ENCODE measurements around the gene B4GALT7. TPM values are rescaled to one million over a fixed set of nuclear protein-coding genes. Genes with fewer than 3 reads are reported as not detected.

Gene B4GALT7
- polyA plus RNA-seq, 1 of the 3 experiments (the other 2 are of a cell fraction): 37.5 TPM

DNA sequence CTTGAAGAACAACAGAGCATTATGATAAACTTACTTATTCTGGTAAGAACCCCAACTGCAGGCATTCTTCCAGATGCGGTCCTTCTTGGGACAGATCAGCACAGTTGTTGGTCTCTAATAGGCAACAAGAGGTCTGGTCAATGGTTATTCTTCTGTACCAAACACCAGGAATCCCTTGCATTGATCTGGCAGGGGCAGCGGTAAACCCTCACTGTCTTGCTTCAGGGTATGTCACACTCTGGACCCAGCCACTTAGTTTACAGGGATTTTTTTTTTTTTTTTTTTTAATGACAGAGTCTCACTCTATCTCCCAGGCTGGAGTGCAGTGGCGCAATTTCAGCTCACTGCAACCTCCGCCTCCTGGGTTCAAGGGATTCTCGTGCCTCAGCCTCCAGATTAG, 44.3 kb upstream of the B4GALT7 start:
- ChIA-PET POLR2A (interaction anchor here (0.8 kb wide), 1 partner anchor 74 kb away, joined by 4 read pairs; no protein-coding TSS in a partner anchor), CTCF (no interaction called here)
- DNase-seq: no peak
- H2AFZ ChIP-seq (ENCODE audit: low read depth): no peak overlapping the region
- no peak overlapping the region for H3K4me2 ChIP-seq
- no peaks in the 10 kb centered on the region for H3K27me3 ChIP-seq (ENCODE audit: insufficient read depth)
- H3K79me2 ChIP-seq (ENCODE audit: insufficient read depth): peaks cover 35% of the 10 kb centered on the region
- H3K9ac ChIP-seq: no peak overlapping the region
- no peak overlapping the region for H3K4me3 ChIP-seq (ENCODE audit: low read depth in 2 of 2, low read length in 1 of 2)
- peaks cover 32% of the 10 kb centered on the region for H4K20me1 ChIP-seq (ENCODE audit: insufficient read depth)
- peaks cover 8 to 16% of the 10 kb centered on the region in 2 experiments for H3K36me3 ChIP-seq (replicated peaks in 1 of 2; ENCODE audit: control insufficient read depth in 1 of 2, insufficient read depth in 2 of 2, low read length in 1 of 2)
- no peaks in the 10 kb centered on the region for H3K9me3 ChIP-seq
- no peak overlapping the region for H3K27ac ChIP-seq (ENCODE audit: low read depth in 2 of 2, low read length in 1 of 2)
- no peak for TF ChIP-seq TEAD4 (IDR thresholded peaks at IDR 0.05; ENCODE audit: borderline replicate concordance, insufficient read depth)
- no peak for TF ChIP-seq RXRA (IDR thresholded peaks at IDR 0.05; ENCODE audit: borderline replicate concordance, low read depth)
- TF ChIP-seq EP300 (IDR thresholded peaks at IDR 0.05; ENCODE audit: borderline replicate concordance in 1 of 2, low read depth in 1 of 2, low read length in 1 of 2): no peak
- TF ChIP-seq, protein P1, sequence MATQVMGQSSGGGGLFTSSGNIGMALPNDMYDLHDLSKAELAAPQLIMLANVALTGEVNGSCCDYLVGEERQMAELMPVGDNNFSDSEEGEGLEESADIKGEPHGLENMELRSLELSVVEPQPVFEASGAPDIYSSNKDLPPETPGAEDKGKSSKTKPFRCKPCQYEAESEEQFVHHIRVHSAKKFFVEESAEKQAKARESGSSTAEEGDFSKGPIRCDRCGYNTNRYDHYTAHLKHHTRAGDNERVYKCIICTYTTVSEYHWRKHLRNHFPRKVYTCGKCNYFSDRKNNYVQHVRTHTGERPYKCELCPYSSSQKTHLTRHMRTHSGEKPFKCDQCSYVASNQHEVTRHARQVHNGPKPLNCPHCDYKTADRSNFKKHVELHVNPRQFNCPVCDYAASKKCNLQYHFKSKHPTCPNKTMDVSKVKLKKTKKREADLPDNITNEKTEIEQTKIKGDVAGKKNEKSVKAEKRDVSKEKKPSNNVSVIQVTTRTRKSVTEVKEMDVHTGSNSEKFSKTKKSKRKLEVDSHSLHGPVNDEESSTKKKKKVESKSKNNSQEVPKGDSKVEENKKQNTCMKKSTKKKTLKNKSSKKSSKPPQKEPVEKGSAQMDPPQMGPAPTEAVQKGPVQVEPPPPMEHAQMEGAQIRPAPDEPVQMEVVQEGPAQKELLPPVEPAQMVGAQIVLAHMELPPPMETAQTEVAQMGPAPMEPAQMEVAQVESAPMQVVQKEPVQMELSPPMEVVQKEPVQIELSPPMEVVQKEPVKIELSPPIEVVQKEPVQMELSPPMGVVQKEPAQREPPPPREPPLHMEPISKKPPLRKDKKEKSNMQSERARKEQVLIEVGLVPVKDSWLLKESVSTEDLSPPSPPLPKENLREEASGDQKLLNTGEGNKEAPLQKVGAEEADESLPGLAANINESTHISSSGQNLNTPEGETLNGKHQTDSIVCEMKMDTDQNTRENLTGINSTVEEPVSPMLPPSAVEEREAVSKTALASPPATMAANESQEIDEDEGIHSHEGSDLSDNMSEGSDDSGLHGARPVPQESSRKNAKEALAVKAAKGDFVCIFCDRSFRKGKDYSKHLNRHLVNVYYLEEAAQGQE (IDR thresholded peaks at IDR 0.05; ENCODE audit: low read depth, low read length): no peak
- TF ChIP-seq, protein P2, sequence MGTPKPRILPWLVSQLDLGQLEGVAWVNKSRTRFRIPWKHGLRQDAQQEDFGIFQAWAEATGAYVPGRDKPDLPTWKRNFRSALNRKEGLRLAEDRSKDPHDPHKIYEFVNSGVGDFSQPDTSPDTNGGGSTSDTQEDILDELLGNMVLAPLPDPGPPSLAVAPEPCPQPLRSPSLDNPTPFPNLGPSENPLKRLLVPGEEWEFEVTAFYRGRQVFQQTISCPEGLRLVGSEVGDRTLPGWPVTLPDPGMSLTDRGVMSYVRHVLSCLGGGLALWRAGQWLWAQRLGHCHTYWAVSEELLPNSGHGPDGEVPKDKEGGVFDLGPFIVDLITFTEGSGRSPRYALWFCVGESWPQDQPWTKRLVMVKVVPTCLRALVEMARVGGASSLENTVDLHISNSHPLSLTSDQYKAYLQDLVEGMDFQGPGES (IDR thresholded peaks at IDR 0.05; ENCODE audit: low read depth, low read length): no peak
- TF ChIP-seq NFIC (IDR thresholded peaks at IDR 0.05; ENCODE audit: borderline replicate concordance): no peak
- TF ChIP-seq MXI1 (IDR thresholded peaks at IDR 0.05; ENCODE audit: low read depth, low read length): no peak
- TF ChIP-seq, protein P3, sequence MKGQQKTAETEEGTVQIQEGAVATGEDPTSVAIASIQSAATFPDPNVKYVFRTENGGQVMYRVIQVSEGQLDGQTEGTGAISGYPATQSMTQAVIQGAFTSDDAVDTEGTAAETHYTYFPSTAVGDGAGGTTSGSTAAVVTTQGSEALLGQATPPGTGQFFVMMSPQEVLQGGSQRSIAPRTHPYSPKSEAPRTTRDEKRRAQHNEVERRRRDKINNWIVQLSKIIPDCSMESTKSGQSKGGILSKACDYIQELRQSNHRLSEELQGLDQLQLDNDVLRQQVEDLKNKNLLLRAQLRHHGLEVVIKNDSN (IDR thresholded peaks at IDR 0.05; ENCODE audit: borderline replicate concordance, low read depth): no peak
- TF ChIP-seq ELF1 (IDR thresholded peaks at IDR 0.05): no peak
- TF ChIP-seq, protein P4, sequence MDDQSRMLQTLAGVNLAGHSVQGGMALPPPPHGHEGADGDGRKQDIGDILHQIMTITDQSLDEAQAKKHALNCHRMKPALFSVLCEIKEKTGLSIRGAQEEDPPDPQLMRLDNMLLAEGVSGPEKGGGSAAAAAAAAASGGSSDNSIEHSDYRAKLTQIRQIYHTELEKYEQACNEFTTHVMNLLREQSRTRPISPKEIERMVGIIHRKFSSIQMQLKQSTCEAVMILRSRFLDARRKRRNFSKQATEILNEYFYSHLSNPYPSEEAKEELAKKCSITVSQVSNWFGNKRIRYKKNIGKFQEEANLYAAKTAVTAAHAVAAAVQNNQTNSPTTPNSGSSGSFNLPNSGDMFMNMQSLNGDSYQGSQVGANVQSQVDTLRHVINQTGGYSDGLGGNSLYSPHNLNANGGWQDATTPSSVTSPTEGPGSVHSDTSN (IDR thresholded peaks at IDR 0.05): no peak
- no peak for TF ChIP-seq CHD2 (IDR thresholded peaks at IDR 0.05; ENCODE audit: low read length, partially characterized antibody)
- TF ChIP-seq POLR2AphosphoS5 (IDR thresholded peaks at IDR 0.05; ENCODE audit: low read depth, low read length): no peak
- no peak for TF ChIP-seq GABPA (IDR thresholded peaks at IDR 0.05; ENCODE audit: low read depth)
- no peak for TF ChIP-seq FOXJ3 (CRISPR knock-in tag; IDR thresholded peaks at IDR 0.05)
- no peak for TF ChIP-seq GATA2 (CRISPR knock-in tag; IDR thresholded peaks at IDR 0.05)
- TF ChIP-seq, protein P5, sequence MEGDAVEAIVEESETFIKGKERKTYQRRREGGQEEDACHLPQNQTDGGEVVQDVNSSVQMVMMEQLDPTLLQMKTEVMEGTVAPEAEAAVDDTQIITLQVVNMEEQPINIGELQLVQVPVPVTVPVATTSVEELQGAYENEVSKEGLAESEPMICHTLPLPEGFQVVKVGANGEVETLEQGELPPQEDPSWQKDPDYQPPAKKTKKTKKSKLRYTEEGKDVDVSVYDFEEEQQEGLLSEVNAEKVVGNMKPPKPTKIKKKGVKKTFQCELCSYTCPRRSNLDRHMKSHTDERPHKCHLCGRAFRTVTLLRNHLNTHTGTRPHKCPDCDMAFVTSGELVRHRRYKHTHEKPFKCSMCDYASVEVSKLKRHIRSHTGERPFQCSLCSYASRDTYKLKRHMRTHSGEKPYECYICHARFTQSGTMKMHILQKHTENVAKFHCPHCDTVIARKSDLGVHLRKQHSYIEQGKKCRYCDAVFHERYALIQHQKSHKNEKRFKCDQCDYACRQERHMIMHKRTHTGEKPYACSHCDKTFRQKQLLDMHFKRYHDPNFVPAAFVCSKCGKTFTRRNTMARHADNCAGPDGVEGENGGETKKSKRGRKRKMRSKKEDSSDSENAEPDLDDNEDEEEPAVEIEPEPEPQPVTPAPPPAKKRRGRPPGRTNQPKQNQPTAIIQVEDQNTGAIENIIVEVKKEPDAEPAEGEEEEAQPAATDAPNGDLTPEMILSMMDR (IDR thresholded peaks at IDR 0.05): no peak
- TF ChIP-seq FOSL2 (IDR thresholded peaks at IDR 0.05; ENCODE audit: borderline replicate concordance, low read depth): no peak
- TF ChIP-seq NRF1 (IDR thresholded peaks at IDR 0.05; ENCODE audit: low read depth, low read length): no peak
- WGBS (ENCODE audit: low lambda C conversion rate): 90% methylated on average over 5 of the region's 5 CpGs
- H3F3A ChIP-seq (replicated peaks; ENCODE audit: insufficient read depth): no peaks in the 10 kb centered on the region
- H3K9me2 ChIP-seq: no peaks in the 10 kb centered on the region
- H3K4me1 ChIP-seq (ENCODE audit: control insufficient read depth in 1 of 2, insufficient read depth in 2 of 2, low read depth in 1 of 2, low read length in 1 of 2): peaks cover 0 to 16% of the 10 kb centered on the region in 2 experiments; a peak in 2 of 4 replicates
